ENCODE results near the gene ATMIN.

ATMIN gene

DNA sequence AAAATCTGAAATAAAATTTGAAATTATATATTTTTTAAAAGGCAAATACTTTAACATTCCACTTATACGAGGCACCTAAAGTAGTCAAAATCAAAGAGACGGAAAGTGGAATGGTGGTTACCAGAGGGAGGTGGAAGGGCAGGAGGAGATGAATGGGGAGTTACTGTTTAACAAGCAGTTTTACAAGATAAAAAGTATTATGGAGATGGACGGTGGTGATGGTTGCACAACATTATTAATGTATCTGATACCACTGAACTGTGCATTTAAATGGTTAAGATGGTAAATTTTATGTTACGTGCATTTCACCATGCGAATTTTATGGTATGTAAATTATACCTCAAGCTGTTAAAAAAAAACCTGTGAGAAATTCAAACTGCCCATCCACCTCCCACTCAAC, 34.3 kb upstream of the ATMIN start:
- Histone ChIP-seq H3K9me3 (no peaks in the 10 kb centered on the region), H3K27ac (no peak overlapping the region), H3K4me3 (ENCODE audit: low read depth in 1 of 2, low read length in 1 of 2) (no peak overlapping the region), H3K4me1 (ENCODE audit: control insufficient read depth in 1 of 2, insufficient read depth in 1 of 2, low read depth in 1 of 2, low read length in 1 of 2) (peaks cover 43 to 50% of the 10 kb centered on the region in 2 experiments), H3K36me3 (no peaks in the 10 kb centered on the region), H3K27me3 (no peaks in the 10 kb centered on the region)
- no peak for TF ChIP-seq CTCF (IDR thresholded peaks at IDR 0.05)

GRCh38 chr16:81003064-81003463, 32.6 kb upstream of the ATMIN start:
- H3K36me3 ChIP-seq = no peaks in the 10 kb centered on the region
- H3K27me3 ChIP-seq = no peaks in the 10 kb centered on the region
- H3K4me3 ChIP-seq (ENCODE audit: low read depth in 1 of 2, low read length in 1 of 2) = no peak overlapping the region
- no peaks in the 10 kb centered on the region for H3K9me3 ChIP-seq
- peaks cover 35 to 40% of the 10 kb centered on the region in 2 experiments for H3K4me1 ChIP-seq (ENCODE audit: control insufficient read depth in 1 of 2, insufficient read depth in 1 of 2, low read depth in 1 of 2, low read length in 1 of 2)
- no peak for TF ChIP-seq CTCF (IDR thresholded peaks at IDR 0.05)
- peak overlapping the region; percentile 65 for H3K27ac ChIP-seq

DNA sequence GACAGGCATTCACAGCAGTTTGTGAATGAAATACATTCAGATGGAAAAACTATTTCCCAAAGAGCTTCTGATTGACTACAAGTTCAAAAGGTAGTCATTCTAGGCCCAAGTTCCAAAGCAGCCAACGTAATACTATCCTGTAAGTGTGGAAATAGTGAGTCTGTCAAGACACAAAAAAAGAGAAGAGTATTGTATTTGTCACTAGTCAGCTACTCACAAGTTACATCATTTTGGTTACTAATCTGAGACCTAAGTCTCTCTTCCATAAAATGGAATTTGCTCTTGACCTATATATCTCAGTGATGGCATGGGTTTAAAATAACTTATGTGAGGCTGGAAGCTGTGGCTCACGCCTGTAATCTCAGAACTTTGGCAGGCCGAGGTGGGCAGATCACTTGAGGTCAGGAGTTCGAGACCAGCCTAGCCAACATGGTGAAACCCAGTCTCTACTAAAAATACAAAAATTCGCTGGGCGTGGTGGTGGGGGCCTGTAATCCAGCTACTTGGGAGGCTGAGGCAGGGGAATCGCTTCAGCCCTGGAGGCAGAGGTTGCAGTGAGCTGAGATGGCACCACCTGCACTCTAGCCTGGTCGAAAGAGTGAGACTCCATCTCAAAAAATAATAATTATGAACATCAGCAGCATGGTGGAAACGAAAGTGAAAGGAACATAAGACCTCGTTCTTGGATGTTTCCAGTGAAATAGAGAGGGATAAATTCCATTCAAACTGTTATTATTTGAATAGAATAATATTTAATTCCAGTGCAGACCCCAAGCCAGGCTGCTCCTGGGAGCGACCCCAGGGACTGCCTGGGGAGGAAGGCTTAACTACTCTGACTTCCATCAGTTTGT, 31.8 kb upstream of the ATMIN start:
- Histone ChIP-seq H3K9me3 (no peaks in the 10 kb centered on the region), H3K27ac (peak overlapping the region; percentile 65), H3K36me3 (no peaks in the 10 kb centered on the region), H3K27me3 (no peaks in the 10 kb centered on the region), H3K4me1 (ENCODE audit: control insufficient read depth in 1 of 2, insufficient read depth in 1 of 2, low read depth in 1 of 2, low read length in 1 of 2) (peaks cover 35 to 40% of the 10 kb centered on the region in 2 experiments), H3K4me3 (ENCODE audit: low read depth in 1 of 2, low read length in 1 of 2) (peak overlapping the region; percentile 48 to 62)
- no peak for TF ChIP-seq CTCF (IDR thresholded peaks at IDR 0.05)

DNA sequence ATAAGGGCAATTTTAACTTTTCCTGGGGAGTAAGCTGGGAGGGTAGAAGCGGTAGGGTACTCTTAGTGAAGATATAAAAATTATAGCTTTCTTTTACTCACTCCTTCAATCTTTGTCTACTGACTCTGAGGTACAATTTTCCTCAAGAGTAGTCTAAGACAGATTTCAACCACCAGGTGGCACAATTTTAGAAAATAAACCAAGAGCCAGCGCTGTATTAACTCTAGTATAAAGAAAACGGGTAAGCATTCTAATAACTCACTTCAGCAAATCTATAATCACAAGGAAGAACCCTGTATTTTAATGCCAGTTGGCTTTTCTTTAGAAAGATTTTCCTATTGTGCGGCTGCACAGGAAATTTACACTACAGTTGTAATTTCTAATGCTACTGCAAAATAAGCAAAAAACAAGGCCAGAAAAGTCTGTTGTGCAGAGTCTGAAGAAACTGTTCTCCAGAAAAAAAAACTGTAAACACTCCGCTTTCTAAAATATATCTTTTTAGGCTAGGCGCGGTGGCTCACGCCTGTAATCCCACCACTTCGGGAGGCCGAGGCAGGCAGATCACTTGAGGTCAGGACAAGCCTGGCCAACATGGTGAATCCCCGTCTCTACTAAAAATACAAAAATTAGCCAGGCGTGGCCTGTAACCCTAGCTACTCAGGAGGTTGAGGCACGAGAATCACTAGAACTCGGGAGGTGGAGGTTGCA, 30.8 kb upstream of the ATMIN start:
- H3K27ac ChIP-seq = peak overlapping the region; percentile 65
- H3K4me3 ChIP-seq (ENCODE audit: low read depth in 1 of 2, low read length in 1 of 2) = peak overlapping the region; percentile 48 to 62
- H3K9me3 ChIP-seq = no peaks in the 10 kb centered on the region
- H3K36me3 ChIP-seq = no peaks in the 10 kb centered on the region
- TF ChIP-seq CTCF (IDR thresholded peaks at IDR 0.05) = peak; percentile 60
- peaks cover 35 to 40% of the 10 kb centered on the region in 2 experiments for H3K4me1 ChIP-seq (ENCODE audit: control insufficient read depth in 1 of 2, insufficient read depth in 1 of 2, low read depth in 1 of 2, low read length in 1 of 2)
- H3K27me3 ChIP-seq = no peaks in the 10 kb centered on the region

DNA sequence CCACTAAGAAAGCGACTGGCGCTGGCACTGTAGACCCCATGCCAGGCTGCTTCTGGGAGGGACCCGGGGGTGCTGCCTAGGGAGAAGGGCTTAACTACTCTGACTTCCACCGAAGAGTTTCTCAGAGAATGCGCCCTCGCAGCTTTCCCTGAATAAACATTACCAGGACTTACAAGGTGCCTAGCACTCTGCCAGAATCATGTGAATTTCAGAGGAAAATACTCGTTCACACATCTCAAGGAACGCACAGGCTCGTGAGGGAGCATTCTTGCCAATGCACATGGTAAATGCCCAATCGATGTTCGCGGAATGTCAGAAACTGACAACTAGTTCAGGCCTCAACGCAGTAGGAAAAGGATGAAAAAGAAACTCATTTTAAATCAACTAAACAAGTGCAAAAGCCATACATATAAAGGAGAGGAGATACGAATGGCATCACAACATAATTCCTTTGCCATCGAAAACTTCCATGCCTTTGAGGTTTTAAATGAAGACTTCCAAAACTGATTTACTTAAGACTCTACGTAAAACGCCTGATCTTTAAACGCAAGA, 30.0 kb upstream of the ATMIN start:
- no peak for TF ChIP-seq CTCF (IDR thresholded peaks at IDR 0.05)
- Histone ChIP-seq H3K27ac (peak overlapping the region; percentile 99), H3K27me3 (no peaks in the 10 kb centered on the region), H3K4me1 (ENCODE audit: control insufficient read depth in 1 of 2, insufficient read depth in 1 of 2, low read depth in 1 of 2, low read length in 1 of 2) (peaks cover 35 to 40% of the 10 kb centered on the region in 2 experiments), H3K36me3 (no peaks in the 10 kb centered on the region), H3K9me3 (no peaks in the 10 kb centered on the region), H3K4me3 (ENCODE audit: low read depth in 1 of 2, low read length in 1 of 2) (peak overlapping the region; percentile 93 to 95)
